Epithelial cell of prostate (primary cell): ENCODE results near the gene TSNAX.

Experiments used
- DNase-seq: peaks from one replicate; pipeline ENCODE4 v3.0.0-alpha.2; 2011; ENCODE audit warnings: low read depth, low spot score
- H3K27ac ChIP-seq: fragments of 450-650 bp; 2 replicates; pipeline ENCODE4 v1.5.1; 2017; ENCODE audit warnings: mild to moderate bottlenecking

TSNAX gene

GRCh38 chr1:231594749-231595148 is 66.3 kb downstream of the TSNAX start:
- H3K27ac ChIP-seq: no peak overlapping the region
- DNase-seq: no peak

DNA sequence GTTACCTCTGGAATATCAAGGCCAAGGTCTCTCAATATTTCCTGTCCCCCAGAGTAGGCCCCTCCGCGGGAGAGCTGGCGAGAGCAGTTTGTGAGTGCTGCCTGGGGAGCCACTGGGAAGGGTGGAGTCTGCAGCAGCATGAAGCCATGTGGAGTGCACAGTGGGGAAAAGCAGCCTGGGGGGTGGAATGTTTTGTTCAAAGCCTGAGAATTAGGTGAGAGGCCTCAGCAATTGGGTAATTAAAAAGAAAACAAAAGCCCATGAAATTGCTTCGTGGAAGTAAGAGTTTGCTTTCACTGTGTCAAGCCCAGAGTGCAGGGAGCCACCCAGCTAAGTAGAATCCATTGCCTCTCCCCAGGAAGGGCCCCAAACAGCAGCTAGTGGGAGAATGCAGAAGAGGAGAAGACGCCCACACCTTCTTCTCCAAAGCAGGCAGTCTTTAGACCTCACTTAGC is 67.9 kb downstream of the TSNAX start:
- DNase-seq: no peak
- H3K27ac ChIP-seq: no peak overlapping the region

DNA sequence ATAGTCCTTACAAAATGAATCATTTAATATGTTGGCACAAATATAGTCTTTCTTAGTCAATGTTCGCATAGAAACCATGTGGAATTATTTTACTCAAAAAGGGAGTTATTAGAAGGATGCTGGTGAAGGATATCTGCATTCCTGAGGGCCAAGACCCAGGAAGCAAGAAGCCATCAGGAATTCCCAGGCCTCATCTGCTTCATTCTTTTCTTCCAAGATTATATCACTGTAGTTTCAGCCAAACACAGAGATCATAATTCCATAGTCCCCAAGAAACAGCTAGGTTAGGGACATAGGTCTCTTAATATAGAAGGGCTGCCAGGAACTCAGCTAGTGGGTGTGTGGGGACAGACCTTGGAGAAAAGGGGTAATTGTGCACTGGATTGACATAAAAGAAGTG is 69.5 kb downstream of the TSNAX start:
- no peak for DNase-seq
- no peak overlapping the region for H3K27ac ChIP-seq

DNA sequence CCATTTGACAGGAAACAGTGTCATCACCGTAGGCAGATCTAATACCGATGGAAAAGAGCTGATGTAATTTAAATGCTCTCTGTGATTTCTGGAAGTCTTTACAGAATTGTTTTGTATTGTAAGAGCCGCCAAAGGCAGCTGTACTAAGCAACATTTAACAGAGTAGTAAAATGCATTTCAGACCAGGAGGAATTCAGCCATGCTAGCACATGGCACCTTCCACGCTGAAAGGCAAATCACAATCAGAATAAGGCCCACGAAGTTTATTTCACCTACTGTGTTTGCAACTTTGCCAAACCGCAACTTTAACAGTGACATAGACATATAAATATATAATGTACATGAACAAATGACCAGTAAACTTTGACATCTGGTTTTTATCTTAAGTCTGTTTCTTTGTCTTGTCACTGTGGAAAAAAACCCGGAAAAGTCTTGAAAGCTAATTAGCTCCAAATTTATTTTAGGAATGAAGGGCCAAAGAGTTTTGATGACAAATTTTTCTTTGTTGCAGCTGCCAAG is 72.0 kb downstream of the TSNAX start:
- DNase-seq: no peak
- H3K27ac ChIP-seq: no peak overlapping the region

GRCh38 chr1:231601824-231602672 is 73.6 kb downstream of the TSNAX start:
- DNase-seq: no peak
- no peak overlapping the region for H3K27ac ChIP-seq

DNA sequence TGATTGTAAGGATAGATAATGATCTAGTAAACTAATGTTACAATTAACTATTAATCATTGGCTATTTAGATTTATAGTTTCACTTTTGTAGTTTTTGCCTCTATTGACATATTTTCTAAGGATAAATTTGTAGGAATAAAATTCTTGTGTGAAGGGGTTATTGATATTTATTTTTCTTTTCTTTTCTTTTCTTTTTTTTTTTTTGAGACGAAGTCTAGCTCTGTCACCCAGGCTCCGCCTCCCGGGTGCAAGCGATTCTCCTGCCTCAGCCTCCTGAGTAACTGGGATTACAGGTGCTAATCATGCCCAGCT is 74.2 kb downstream of the TSNAX start:
- no peak for DNase-seq
- no peak overlapping the region for H3K27ac ChIP-seq

- no peak overlapping the region for H3K27ac ChIP-seq
Measured at GRCh38 chr1:231603598-231604275, 75.3 kb downstream of the TSNAX start.

GRCh38 chr1:231604276-231604621 is 75.8 kb downstream of the TSNAX start:
- no peak overlapping the region for H3K27ac ChIP-seq
- no peak for DNase-seq

More at GRCh38 chr1:231603598-231604275, 75.3 kb downstream of the TSNAX start:
- no peak for DNase-seq

DNA sequence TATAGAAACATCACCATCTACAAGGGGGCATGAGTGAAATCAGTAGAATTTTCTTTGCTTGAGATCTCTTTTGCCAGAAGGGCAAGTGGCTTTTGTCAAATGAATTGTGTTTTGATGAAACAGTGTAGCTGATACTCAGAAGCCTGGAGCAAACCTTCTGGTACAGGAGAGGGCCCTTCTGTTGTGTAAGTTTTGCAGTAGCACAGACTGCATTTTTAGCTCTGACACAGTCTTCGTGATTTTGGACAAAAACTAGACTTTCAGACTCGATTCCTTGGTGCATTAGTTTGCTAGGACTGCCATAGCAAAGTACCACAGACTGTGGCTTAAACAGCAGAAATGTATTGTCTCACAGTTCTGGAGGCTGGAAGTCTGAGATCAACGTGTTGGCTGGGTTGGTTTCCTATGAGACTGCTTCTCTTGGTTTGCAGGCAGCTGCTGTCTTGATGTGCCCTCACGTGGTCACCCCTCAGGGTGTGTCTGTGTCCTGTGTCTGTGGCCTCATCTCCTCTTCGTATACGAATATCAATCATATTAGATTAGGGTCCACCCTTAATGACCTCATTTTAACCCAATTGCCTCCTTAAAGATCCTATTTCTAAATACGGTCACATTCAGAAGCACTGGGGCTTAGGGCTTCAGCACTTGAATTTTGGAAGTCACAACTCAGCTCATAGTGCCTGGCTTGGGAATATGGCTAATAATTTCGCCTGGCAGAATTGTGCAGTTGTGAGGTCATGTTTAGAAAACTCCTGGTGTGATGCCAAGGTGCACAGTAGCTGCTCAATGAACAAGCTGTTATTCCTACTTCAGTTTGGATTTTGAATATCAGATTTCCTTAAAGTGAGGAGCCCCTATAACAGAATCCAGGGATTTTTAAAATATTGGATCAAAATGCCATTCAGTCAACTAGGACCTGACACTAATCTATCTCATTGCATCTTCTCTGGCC is 77.0 kb downstream of the TSNAX start:
- DNase-seq: no peak

DNA sequence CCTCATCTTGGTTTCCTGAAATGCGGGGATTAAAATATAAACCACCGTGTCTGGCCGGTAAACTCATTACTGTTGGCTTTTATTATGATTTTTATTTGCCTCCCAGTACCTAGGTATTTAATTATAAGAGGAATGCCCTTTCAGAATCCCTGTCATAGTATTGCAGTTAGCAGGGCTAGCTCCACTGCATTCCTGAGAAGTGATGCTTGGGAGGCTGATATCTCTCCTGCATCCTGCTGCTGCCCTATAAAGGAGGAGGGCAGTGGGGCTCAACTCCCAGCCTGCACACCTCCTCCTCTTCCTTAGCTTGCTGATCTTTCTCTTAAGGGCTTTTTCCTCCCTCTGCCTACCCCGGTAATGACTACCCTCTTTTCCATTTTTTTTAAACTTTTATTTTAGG is 78.2 kb downstream of the TSNAX start:
- DNase-seq: no peak
- no peak overlapping the region for H3K27ac ChIP-seq

More for the DNA sequence above, 77.0 kb downstream of the TSNAX start:
- no peak overlapping the region for H3K27ac ChIP-seq

- H3K27ac ChIP-seq: no peak overlapping the region
- no peak for DNase-seq
Measured at GRCh38 chr1:231610388-231610787, 81.9 kb downstream of the TSNAX start.

GRCh38 chr1:231611111-231611510 is 82.6 kb downstream of the TSNAX start:
- H3K27ac ChIP-seq: no peak overlapping the region
- no peak for DNase-seq

DNA sequence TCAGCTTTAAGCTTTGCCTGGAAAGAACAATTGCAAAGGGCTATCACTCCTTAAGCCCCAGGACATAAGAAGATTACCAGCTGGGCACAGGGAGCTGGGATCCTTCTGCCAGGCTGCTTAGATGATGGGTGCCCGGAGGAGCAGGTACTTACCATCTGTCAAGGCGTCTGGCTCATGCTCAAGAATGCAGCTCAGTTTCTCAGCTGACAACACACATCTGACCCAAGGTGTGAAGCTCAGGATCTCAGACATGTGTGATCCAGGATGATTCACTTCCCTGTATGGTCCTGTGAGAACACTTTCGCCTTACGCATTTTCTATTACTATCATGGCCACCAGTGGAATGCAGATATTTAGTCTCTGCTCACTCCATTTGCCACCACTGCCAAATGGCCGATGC is 83.4 kb downstream of the TSNAX start:
- no peak for DNase-seq
- H3K27ac ChIP-seq: no peak overlapping the region

GRCh38 chr1:231612393-231613089 is 84.1 kb downstream of the TSNAX start:
- no peak overlapping the region for H3K27ac ChIP-seq
- no peak for DNase-seq

DNA sequence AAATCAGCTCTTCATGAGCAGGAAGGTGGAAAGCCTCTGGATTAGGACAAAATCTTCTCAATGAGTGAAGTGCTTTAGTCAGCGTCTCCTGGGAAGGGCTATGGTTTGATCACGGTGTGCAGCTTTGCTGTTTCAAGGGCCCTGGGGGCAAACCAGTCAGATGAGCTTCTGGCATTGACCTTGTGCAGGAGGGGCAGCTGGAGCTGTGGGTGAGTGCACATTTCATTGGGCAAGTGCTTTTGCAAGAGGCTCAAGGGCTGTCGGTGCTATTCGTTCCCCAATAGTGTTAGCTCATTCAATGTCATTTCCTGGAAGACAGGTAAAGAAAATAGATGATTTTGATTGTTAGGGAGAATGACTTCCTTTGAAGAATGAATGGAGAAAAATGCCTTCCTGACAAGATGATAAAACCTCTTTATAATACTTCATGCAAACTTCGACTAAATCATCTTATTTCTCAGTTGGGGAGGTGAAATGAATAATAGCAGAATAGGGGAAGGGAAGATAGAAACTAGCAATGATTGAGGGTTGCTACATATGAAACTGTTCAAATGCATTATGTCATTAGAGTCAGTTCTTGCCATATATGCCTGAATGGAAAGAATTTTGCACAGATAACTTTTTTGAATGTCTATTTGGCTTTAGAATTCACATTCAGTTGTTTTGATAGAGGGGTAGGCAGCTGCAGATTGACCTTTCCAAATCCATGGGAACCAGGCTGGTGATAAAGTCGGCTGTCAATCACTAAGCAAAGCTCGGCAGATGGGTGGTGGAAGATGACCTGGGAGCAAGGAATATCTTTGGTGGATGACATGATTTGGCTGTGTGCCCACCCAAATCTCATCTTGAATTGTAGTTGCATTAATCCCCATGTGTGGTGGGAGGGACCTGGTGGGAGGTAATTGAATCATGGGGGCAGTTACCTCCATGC is 85.2 kb downstream of the TSNAX start:
- H3K27ac ChIP-seq: no peak overlapping the region
- DNase-seq: no peak
